Measurements from ENCODE around the gene MACO1. TPM values are rescaled to one million over a fixed set of nuclear protein-coding genes. Genes with fewer than 3 reads are reported as not detected.

The MACO1 gene
- total and polyA plus RNA-seq, 4 donors = 7.9 to 20.7 (median 13.6) TPM

DNA sequence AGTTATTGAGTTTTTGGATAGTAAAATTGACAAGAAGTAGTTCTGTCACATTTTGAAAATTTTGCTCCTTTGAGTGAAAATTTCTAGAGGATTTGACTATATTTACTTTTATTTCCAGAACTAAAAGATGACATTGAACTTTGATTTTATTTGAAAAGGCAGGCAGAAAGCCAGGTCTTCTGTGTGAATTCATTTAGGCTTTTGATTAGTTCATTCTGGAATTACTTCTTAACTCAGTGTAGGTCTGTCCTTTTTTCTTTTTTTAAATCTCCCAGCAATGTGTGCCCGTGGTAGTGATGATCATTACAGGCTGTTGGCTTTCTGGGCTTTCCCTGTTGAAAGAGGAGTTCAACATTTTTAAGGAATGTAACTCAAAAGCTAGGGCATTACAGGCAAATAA, 53.8 kb downstream of the MACO1 start:
- H3K36me3 ChIP-seq (ENCODE audit: control insufficient read depth in 4 of 4, insufficient read depth in 4 of 4, low read length in 4 of 4) = peaks cover 2 to 24% (median 10%) of the 10 kb centered on the region in 4 donors
- TF ChIP-seq, protein P1, sequence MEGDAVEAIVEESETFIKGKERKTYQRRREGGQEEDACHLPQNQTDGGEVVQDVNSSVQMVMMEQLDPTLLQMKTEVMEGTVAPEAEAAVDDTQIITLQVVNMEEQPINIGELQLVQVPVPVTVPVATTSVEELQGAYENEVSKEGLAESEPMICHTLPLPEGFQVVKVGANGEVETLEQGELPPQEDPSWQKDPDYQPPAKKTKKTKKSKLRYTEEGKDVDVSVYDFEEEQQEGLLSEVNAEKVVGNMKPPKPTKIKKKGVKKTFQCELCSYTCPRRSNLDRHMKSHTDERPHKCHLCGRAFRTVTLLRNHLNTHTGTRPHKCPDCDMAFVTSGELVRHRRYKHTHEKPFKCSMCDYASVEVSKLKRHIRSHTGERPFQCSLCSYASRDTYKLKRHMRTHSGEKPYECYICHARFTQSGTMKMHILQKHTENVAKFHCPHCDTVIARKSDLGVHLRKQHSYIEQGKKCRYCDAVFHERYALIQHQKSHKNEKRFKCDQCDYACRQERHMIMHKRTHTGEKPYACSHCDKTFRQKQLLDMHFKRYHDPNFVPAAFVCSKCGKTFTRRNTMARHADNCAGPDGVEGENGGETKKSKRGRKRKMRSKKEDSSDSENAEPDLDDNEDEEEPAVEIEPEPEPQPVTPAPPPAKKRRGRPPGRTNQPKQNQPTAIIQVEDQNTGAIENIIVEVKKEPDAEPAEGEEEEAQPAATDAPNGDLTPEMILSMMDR (IDR thresholded peaks at IDR 0.05; ENCODE audit: control extremely low read depth, extremely low read depth) = no peak
- no peaks in the 10 kb centered on the region for H3K9me3 ChIP-seq (ENCODE audit: control insufficient read depth in 4 of 4, insufficient read depth in 3 of 4, low read length in 3 of 4)
- DNase-seq (no peak), ATAC-seq (ENCODE audit: insufficient read depth, low FRiP score) (no peak)
- H3K4me3 ChIP-seq = no peak overlapping the region
- H3K27me3 ChIP-seq (ENCODE audit: control insufficient read depth in 3 of 3, insufficient read depth in 3 of 3, low read length in 2 of 3) = no peaks in the 10 kb centered on the region
- H3K9ac ChIP-seq (ENCODE audit: insufficient read depth in 1 of 2, low read length in 2 of 2) = no peak overlapping the region
- 83 to 96% methylated on average over 1 of the region's 1 CpG for WGBS, 2 donors
- H3K27ac ChIP-seq (ENCODE audit: low read depth in 1 of 2, low read length in 1 of 2) = no peak overlapping the region
- H3K4me1 ChIP-seq (ENCODE audit: control insufficient read depth in 5 of 5, insufficient read depth in 5 of 5, low read length in 5 of 5) = peaks cover 0 to 17% (median 0%) of the 10 kb centered on the region in 5 donors

DNA sequence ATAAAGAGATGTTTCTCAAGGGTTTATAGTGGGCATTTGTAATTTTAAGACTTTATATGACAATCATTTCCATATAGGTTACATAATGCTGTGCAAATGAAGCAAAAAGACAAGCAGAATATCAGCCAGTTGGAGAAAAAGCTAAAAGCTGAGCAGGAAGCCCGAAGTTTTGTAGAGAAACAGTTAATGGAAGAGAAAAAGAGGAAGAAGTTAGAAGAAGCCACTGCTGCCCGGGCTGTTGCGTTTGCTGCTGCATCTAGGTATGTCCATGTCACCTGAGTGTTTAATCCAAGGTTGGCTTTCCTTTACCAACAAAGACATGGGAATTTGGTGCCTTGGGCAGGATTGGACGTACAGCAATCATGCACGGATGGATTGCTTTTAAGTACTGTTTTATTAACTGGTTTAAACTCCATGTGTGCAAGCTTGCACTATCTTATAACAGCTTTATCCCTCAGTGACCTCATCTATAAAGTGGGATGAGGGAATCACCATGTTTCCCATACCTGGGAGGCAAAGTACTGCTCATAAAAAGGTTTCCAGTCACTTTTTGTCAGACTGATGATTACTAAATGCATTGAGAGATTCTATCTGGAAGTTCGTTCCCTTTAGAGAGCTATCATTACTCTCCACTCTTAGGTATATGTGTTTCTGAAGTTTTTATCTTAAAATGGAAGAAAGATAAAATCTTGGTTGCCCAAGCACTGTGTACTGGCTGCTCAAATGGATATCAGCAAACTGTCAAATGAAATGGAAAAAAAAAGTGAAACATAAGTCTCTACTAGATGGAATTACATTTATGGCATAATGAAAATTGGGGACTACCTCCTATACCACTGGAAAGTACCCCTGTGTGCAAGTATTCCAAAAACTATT, 55.1 kb downstream of the MACO1 start:
- WGBS, 2 donors = 50 to 75% methylated on average over 6 of the region's 6 CpGs
- Histone ChIP-seq H3K27ac (ENCODE audit: low read depth in 1 of 2, low read length in 1 of 2) (no peak overlapping the region), H3K9ac (ENCODE audit: insufficient read depth in 1 of 2, low read length in 2 of 2) (no peak overlapping the region), H3K4me1 (ENCODE audit: control insufficient read depth in 5 of 5, insufficient read depth in 5 of 5, low read length in 5 of 5) (peaks cover 0 to 17% (median 0%) of the 10 kb centered on the region in 5 donors), H3K27me3 (ENCODE audit: control insufficient read depth in 3 of 3, insufficient read depth in 3 of 3, low read length in 2 of 3) (no peaks in the 10 kb centered on the region), H3K4me3 (no peak overlapping the region), H3K36me3 (ENCODE audit: control insufficient read depth in 4 of 4, insufficient read depth in 4 of 4, low read length in 4 of 4) (peaks cover 2 to 26% (median 11%) of the 10 kb centered on the region in 4 donors), H3K9me3 (ENCODE audit: control insufficient read depth in 4 of 4, insufficient read depth in 3 of 4, low read length in 3 of 4) (no peaks in the 10 kb centered on the region)
- TF ChIP-seq, protein P1 (IDR thresholded peaks at IDR 0.05; ENCODE audit: control extremely low read depth, extremely low read depth) = no peak
- ATAC-seq (ENCODE audit: insufficient read depth, low FRiP score) (no peak), DNase-seq (no peak)

DNA sequence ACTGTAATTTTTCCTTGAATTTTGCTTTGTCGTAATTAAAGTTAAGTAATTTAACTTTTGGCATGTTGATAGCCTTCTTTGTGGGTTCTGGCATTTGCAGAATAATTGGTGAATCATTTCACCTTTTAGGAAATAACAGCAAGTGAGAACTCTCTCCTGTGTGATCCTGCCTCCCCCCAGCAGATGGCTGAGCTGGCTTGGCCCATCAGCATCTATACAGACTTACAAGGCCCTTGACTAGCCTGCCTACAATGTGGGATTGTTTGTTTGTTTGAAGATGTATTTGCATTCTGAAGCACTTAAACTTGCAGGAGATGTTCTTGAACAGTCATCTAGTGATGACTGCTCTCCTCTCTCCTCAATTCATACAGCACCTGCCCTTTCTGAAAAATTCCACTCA, 55.9 kb downstream of the MACO1 start:
- Histone ChIP-seq H3K4me3 (no peak overlapping the region), H3K36me3 (ENCODE audit: control insufficient read depth in 4 of 4, insufficient read depth in 4 of 4, low read length in 4 of 4) (peaks cover 8 to 34% (median 17%) of the 10 kb centered on the region in 4 donors), H3K9me3 (ENCODE audit: control insufficient read depth in 4 of 4, insufficient read depth in 3 of 4, low read length in 3 of 4) (no peaks in the 10 kb centered on the region), H3K4me1 (ENCODE audit: control insufficient read depth in 5 of 5, insufficient read depth in 5 of 5, low read length in 5 of 5) (peaks cover 0 to 15% (median 0%) of the 10 kb centered on the region in 5 donors), H3K27me3 (ENCODE audit: control insufficient read depth in 3 of 3, insufficient read depth in 3 of 3, low read length in 2 of 3) (no peaks in the 10 kb centered on the region), H3K27ac (ENCODE audit: low read depth in 1 of 2, low read length in 1 of 2) (no peak overlapping the region), H3K9ac (ENCODE audit: insufficient read depth in 1 of 2, low read length in 2 of 2) (no peak overlapping the region)
- TF ChIP-seq, protein P1 (IDR thresholded peaks at IDR 0.05; ENCODE audit: control extremely low read depth, extremely low read depth) = no peak
- ATAC-seq (ENCODE audit: insufficient read depth, low FRiP score) (no peak), DNase-seq (no peak)
- 93 to 97% methylated on average over 1 of the region's 1 CpG for WGBS, 2 donors
